ENCODE results near the gene CGB8.
"Not testable (repeated sequence)": the region's sequence is repeated elsewhere in the genome, so short reads cannot be mapped to it uniquely, and the experiment has no call there.

DNA sequence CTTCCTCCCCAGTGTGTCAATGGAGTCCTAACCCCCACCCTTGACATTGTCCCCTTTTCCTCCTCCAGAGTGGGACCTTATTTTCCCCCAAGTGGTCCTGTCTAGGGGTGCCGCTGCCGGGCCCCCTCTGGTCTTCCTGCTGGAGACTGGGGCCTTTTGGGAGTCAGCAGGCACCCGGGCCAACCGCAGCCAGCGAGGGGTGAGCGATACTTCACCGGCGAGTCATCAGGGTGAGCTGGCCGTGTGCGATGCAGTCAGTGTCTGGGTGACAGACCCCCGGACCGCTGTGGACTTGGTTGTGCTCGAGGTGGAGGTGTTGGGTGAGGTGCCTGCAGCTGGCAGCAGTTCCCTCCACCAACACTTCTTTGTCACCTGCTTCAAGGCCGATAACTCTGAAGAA lies 19.2 kb downstream of the CGB8 start:
- TF ChIP-seq CTCF (conservative IDR thresholded peaks at IDR 0.05 in 1 of 2, IDR thresholded peaks at IDR 0.05 in 1 of 2; ENCODE audit: extremely low read depth in 1 of 2, insufficient read depth in 1 of 2, low read depth in 1 of 2, low read length in 2 of 2); EZH2 (IDR thresholded peaks at IDR 0.05; ENCODE audit: borderline replicate concordance, low read length): not testable (repeated sequence)

Measured in mammary epithelial cell (primary cell).